ENCODE measurements around the gene STAC.

STAC gene, protein sequence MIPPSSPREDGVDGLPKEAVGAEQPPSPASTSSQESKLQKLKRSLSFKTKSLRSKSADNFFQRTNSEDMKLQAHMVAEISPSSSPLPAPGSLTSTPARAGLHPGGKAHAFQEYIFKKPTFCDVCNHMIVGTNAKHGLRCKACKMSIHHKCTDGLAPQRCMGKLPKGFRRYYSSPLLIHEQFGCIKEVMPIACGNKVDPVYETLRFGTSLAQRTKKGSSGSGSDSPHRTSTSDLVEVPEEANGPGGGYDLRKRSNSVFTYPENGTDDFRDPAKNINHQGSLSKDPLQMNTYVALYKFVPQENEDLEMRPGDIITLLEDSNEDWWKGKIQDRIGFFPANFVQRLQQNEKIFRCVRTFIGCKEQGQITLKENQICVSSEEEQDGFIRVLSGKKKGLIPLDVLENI

DNA sequence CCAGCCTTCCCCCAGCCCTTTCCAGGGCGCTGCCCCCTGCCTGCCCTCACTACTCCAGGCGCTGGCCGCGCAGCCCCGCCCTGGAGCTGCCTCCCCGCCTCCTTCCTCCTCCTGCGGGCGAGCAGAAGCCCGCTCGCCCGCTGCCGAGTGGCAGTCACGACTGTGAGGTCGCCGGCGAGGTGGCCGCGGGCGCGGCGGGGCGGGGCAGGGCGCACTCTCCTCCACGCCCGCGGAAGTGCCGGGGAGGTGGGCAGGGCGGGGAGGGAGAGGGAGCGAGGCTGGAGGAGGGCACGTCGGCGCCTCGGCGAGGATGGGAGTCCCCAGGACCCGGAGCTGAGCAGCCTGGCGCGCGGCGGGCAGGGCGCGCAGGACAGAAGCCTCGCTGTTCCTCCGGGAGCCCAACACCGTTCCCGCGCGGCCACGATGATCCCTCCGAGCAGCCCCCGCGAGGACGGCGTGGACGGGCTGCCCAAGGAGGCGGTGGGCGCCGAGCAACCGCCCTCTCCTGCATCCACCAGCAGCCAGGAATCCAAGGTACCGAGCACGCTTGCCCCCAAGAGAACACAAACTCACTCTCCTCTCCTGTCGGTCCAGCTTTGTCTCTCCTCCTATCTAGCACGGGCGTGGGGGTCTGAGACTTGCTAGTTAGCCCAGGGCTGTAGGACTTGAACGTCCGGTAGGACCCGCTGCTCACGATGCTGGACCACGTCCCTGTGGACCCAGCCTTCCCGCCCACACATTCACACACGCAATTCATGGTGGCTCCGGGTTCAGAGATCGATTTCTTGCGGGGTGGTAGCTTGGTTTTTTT, at the start of gene STAC:
STAC (plus strand) TSS at position 284 of the 811 bp plus-strand sequence; CDS start at position 424, 140 bp downstream.
- DNase-seq (ENCODE audit: low read depth): no peak

- no peak for DNase-seq (ENCODE audit: low read depth)
These were observed 48.2 kb upstream of the STAC start for GRCh38 chr3:36332139-36332538.

GRCh38 chr3:36362216-36362615, 18.1 kb upstream of the STAC start:
- no peak for DNase-seq (ENCODE audit: low read depth)

- no peak for DNase-seq (ENCODE audit: low read depth)
These were observed 17.3 kb upstream of the STAC start for GRCh38 chr3:36362973-36363372.

DNA sequence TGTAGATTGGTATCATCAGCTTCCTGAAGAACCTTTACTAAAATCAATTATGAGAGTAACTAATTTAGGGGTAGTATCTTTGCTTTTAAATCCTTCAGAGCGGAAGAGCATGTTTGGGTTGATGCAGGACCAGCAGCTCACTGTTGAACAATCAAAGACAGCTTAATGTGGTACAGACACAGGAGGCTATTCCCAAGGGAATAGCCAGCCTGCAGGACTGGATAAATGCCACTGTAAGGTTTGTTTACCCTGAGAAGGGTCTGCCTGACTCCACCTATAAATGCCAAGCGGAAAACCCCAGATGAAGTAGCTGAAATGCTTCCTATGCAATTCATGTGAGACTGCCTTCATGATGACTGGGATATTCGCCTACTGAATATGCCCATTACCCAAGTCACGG, 16.0 kb upstream of the STAC start:
- DNase-seq (ENCODE audit: low read depth): no peak

- no peak for DNase-seq (ENCODE audit: low read depth)
These were observed 14.5 kb upstream of the STAC start for GRCh38 chr3:36365829-36366228.

DNA sequence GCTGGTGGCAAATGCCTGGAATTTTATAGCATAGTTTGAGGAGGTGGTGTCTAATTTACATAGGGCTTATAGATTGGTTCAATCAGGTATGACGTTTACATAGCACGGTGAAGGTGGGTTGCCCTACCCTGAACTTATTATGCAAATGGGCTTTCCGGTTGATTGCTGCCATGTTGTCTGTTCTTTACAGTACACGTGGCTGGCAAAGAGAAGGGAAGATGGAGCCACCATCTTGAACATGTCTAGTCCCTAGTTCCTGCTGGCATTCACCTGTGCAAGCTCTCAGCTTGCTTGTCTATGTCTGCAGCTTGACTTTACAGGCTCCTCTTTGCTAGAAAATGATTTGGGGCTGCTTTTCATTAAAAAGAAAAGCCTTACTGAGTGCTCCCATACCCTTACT, 14.0 kb upstream of the STAC start:
- no peak for DNase-seq (ENCODE audit: low read depth)

- no peak for DNase-seq (ENCODE audit: low read depth)
These were observed 12.3 kb upstream of the STAC start for GRCh38 chr3:36367912-36368573.

DNA sequence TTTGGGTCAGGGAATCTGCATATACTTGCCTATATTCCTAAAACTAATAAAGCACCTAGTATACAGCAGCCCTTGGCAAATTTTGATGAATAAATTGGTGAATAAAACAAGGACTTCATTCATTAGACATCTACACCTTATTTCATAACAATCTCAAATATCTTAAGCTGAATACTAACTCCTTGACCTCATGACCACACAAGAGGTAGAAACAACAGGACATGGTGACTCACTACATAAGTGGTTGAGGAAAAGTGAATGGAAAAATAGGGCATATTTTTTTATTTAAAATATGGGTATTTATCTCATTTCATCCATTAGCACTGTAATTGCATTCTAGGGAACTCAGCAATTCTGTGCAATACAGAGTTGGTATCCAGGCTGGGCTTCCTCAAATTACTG, 7.8 kb upstream of the STAC start:
- DNase-seq (ENCODE audit: low read depth): no peak

DNA sequence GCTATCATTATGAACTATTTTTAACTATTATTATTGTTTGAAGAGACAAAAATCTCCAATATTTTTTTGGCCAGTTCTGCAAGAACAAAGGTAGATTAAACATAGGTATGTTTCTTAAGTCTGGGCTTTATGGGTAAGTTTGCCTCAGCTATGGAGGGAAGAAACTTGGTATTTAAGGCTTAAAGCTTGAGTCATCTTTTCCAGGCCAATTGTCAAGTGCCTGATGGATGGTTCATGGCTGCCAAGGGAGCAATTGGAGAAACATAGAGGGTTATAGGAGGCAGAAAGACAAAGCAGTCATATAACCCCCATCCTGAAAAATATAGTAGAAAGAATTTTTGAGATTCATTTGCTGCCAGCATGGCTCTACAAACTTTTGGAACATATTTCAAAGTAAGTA, 7.2 kb upstream of the STAC start:
- no peak for DNase-seq (ENCODE audit: low read depth)

GRCh38 chr3:36373666-36374065, 6.6 kb upstream of the STAC start:
- no peak for DNase-seq (ENCODE audit: low read depth)

- DNase-seq (ENCODE audit: low read depth): no peak
These were observed 458 bp upstream of the STAC start for GRCh38 chr3:36379872-36380220.

- DNase-seq (ENCODE audit: low read depth): no peak
These were observed 1.1 kb downstream of the STAC start for GRCh38 chr3:36381311-36381956.

DNA sequence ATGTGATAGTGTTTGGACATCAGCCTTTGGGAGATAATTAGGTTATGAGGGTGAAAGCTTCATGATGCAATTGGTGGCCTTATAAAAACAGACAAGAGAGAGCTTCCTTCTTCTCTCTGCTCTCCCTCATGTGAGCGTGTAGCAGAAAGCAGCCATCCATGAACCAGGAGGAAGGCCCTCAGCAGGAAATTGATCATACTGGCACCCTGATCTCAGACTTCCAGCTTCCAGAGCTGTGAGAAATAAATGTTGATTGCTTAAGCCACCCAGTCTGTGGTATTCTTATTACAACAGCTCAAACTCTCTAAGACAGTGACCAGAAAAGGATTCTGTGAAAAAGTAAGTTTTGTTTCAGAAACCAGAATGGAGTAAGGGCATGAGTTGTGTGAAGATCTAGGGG, 13.3 kb downstream of the STAC start:
- DNase-seq (ENCODE audit: low read depth): no peak

GRCh38 chr3:36394176-36394575, 13.9 kb downstream of the STAC start:
- no peak for DNase-seq (ENCODE audit: low read depth)

DNA sequence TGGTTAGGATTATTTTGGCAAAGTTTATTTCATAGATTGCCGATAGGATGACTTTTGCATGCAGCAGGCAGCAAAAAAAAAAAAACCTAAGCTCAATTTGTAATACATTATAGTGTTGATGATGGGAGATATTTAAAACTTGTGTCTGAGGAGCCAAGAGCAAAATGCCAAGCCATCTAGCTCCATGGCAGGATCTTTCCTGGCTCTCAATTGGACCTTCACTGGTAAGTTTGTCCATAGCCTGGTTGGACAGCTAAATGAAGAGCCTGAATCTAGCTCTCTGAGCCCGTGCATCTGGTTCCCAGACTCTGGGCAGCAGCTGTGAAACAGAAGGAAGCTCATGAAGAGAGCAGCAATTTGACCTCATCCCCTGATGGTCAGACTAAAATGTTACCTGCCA, 17.5 kb downstream of the STAC start:
- DNase-seq (ENCODE audit: low read depth): no peak

GRCh38 chr3:36399933-36400332, 19.6 kb downstream of the STAC start:
- DNase-seq (ENCODE audit: low read depth): no peak

DNA sequence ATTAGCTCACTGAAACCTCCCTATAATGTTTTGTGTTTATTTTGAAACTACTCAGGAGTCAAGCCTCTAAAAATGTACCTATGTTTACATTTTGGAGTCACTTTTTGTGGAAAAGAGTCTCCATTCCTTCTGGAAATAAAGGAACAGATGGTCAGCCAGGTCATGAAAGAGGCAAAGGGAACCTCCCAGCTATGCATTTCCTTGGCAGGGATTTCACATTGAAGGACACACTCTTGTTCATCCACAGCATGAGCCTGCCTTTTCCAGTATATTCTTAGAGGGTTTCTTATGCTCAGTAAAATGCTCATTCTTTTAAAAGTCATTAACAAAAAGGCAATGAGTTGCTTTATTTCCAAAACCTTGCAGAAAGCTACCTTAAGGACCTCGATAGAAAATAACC, 20.8 kb downstream of the STAC start:
- no peak for DNase-seq (ENCODE audit: low read depth)

- DNase-seq (ENCODE audit: low read depth): no peak
These were observed 23.4 kb downstream of the STAC start for GRCh38 chr3:36403661-36404060.

- no peak for DNase-seq (ENCODE audit: low read depth)
These were observed 24.9 kb downstream of the STAC start for GRCh38 chr3:36405190-36405589.

DNA sequence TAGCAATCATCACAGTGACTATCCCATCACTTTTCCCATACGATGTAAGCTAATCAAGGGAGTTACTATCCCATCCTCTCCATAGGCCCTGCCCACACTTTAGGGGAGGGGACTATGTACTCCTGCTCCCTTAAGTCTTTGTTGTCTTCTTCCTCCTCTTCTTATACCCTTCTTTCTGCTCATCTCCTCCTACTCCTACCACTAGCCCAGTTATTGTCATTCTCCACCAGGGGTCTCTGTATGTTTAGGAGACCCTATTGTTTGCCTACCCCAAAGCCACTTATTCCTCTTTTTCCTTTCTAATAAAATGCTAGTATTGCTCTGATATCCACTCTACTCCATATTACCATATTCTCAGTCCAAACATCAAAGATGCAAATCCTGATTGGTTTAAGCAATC, 27.8 kb downstream of the STAC start:
- no peak for DNase-seq (ENCODE audit: low read depth)

GRCh38 chr3:36409862-36410261, 29.6 kb downstream of the STAC start:
- no peak for DNase-seq (ENCODE audit: low read depth)
